NCI-H2171 (cell line): ENCODE measurements around the gene PCDHA12.
"Not testable (repeated sequence)": the region's sequence is repeated elsewhere in the genome, so short reads cannot be mapped to it uniquely, and the experiment has no call there.

ENCODE experiments used
- DNase-seq: peaks from one replicate; lab custom pipeline; 2025; lab: John Stamatoyannopoulos, UW

Gene PCDHA12

GRCh38 chr5:140875085-140876065 is at the start of gene PCDHA12:
PCDHA12 (plus strand) TSS chr5:140875308; CDS start chr5:140875473, 165 bp downstream.
- DNase-seq: no peak

GRCh38 chr5:140827704-140828361 is 47.3 kb upstream of the PCDHA12 start, which contains the start of gene PCDHA6:
PCDHA6 (plus strand) TSS chr5:140827960; CDS start chr5:140828092, 132 bp downstream.
- peak; percentile 31 for DNase-seq

DNA sequence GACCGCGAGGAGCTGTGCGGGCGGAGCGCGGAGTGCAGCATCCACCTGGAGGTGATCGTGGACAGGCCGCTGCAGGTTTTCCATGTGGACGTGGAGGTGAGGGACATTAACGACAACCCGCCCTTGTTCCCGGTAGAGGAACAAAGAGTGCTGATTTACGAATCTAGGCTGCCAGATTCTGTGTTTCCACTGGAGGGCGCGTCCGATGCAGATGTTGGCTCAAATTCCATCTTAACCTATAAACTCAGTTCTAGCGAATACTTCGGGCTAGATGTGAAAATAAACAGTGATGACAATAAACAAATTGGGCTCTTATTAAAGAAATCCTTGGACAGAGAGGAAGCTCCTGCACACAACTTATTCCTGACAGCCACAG is 46.8 kb upstream of the PCDHA12 start:
- peak; percentile 34 for DNase-seq

DNA sequence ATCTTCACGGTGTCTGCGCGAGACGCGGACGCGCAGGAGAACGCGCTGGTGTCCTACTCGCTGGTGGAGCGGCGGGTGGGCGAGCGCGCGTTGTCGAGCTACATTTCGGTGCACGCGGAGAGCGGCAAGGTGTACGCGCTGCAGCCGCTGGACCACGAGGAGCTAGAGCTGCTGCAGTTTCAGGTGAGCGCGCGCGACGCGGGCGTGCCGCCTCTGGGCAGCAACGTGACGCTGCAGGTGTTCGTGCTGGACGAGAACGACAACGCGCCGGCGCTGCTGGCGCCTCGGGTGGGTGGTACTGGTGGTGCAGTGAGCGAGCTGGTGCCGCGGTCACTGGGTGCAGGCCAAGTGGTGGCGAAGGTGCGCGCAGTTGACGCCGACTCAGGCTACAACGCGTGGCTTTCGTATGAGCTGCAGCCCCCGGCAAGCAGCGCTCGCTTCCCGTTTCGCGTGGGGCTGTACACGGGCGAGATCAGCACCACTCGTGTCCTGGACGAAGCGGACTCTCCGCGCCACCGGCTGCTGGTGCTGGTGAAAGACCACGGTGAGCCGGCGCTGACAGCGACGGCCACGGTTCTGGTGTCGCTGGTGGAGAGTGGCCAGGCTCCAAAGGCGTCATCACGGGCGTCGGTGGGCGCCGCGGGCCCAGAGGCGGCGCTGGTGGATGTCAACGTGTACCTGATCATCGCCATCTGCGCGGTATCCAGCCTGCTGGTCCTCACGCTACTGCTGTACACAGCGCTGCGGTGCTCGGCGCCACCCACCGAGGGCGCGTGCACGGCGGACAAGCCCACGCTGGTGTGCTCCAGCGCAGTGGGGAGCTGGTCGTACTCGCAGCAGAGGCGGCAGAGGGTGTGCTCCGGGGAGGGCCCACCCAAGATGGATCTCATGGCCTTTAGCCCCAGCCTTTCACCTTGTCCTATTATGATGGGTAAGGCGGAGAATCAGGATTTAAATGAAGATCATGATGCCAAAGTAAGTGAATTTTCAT is 45.3 kb upstream of the PCDHA12 start:
- DNase-seq: not testable (repeated sequence)

- DNase-seq: no peak
These were observed 41.1 kb upstream of the PCDHA12 start, which contains the start of gene PCDHA7 for GRCh38 chr5:140833993-140834392. PCDHA7 (plus strand) TSS chr5:140834269; CDS start chr5:140834384, 115 bp downstream.

GRCh38 chr5:140834439-140835008 is 40.6 kb upstream of the PCDHA12 start:
- not testable (repeated sequence) for DNase-seq

DNA sequence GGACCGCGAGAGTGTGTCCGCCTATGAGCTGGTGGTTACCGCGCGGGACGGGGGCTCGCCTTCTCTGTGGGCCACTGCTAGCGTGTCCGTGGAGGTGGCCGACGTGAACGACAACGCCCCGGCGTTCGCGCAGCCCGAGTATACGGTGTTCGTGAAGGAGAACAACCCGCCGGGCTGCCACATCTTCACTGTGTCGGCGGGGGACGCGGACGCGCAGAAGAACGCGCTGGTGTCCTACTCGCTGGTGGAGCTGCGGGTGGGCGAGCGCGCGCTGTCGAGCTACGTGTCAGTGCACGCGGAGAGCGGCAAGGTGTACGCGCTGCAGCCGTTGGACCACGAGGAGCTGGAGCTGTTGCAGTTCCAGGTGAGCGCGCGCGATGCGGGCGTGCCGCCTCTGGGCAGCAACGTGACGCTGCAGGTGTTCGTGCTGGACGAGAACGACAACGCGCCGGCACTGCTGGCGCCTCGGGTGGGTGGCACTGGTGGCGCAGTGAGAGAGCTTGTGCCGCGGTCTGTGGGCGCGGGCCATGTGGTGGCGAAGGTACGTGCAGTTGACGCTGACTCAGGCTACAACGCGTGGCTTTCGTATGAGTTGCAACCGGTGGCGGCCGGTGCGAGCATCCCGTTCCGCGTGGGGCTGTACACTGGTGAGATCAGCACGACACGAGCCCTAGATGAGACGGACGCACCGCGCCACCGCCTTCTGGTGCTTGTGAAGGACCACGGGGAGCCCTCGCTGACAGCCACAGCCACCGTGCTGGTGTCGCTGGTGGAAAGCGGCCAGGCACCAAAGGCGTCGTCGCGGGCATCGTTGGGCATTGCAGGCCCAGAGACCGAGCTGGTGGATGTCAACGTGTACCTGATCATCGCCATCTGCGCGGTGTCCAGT is 39.2 kb upstream of the PCDHA12 start:
- DNase-seq: no peak

DNA sequence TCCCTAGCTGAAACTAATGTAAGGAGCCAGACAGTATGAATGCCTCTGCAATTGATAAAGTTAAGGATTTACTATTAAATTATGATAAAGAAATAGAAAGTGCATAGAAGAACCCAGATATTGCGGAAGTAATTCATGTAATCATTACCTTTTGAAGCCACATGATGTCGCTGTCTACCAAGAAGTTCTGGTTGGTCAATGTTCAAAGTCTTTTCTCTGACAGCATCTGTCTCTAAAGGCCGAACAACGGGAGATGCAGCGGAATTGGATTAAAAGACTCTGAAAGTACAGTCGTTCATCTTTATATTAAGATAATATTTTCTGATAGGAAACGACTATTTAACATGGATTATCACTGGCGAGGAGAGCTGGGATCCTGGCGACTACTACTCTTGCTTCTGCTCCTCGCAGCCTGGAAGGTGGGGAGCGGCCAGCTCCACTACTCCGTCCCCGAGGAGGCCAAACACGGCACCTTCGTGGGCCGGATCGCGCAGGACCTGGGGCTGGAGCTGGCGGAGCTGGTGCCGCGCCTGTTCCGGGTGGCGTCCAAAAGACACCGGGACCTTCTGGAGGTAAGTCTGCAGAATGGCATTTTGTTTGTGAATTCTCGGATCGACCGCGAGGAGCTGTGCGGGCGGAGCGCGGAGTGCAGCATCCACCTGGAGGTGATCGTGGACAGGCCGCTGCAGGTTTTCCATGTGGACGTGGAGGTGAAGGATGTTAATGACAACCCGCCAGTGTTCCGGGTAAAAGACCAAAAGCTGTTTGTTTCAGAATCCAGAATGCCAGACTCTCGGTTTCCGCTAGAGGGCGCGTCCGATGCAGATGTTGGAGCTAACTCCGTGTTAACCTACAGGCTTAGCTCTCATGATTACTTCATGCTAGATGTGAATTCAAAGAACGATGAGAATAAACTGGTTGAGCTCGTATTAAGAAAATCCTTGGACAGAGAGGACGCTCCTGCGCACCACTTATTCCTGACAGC is 33.8 kb upstream of the PCDHA12 start, which contains the start of gene PCDHA8:
PCDHA8 (plus strand) TSS at position 210 of the 985 bp plus-strand sequence; CDS start at position 345, 135 bp downstream.
- no peak for DNase-seq

DNA sequence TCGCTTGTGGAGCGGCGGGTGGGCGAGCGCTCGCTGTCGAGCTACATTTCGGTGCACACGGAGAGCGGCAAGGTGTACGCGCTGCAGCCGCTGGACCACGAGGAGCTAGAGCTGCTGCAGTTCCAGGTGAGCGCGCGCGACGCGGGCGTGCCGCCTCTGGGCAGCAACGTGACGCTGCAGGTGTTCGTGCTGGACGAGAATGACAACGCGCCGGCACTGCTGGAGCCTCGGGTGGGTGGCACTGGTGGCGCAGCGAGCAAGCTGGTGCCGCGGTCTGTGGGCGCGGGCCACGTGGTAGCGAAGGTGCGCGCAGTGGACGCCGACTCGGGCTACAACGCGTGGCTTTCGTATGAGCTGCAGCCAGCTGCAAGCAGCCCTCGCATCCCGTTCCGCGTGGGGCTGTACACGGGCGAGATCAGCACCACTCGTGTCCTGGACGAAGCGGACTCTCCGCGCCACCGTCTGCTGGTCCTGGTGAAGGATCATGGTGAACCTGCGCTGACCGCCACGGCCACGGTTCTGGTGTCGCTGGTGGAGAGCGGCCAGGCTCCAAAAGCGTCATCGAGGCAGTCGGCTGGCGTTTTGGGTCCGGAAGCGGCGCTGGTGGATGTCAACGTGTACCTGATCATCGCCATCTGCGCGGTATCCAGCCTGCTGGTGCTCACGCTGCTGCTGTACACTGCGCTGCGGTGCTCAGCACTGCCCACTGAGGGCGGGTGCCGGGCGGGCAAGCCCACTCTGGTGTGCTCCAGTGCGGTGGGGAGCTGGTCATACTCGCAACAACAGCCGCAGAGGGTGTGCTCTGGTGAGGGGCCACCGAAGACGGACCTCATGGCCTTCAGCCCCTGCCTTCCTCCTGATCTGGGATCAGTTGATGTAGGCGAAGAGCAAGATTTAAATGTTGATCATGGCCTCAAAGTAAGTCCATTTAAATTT is 32.0 kb upstream of the PCDHA12 start:
- no peak for DNase-seq

- DNase-seq: not testable (repeated sequence)
These were observed 26.7 kb upstream of the PCDHA12 start, which contains the start of gene PCDHA9 for GRCh38 chr5:140848139-140849102. PCDHA9 (plus strand) TSS chr5:140848382; CDS start chr5:140848496, 114 bp downstream.

DNA sequence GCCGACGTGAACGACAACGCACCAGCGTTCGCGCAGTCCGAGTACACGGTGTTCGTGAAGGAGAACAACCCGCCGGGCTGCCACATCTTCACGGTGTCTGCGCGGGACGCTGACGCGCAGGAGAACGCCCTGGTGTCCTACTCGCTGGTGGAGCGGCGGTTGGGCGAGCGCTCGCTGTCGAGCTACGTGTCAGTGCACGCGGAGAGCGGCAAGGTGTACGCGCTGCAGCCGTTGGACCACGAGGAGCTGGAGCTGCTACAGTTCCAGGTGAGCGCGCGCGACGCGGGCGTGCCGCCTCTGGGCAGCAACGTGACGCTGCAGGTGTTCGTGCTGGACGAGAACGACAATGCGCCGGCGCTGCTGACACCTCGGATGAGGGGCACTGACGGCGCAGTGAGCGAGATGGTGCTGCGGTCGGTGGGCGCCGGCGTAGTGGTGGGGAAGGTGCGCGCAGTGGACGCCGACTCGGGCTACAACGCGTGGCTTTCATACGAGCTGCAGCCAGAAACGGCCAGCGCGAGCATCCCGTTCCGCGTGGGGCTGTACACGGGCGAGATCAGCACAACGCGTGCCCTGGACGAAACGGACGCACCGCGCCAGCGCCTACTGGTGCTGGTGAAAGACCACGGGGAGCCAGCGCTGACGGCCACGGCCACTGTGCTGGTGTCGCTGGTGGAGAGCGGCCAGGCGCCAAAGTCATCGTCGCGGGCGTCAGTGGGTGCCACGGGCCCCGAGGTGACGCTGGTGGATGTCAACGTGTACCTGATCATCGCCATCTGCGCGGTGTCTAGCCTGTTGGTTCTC is 25.1 kb upstream of the PCDHA12 start:
- not testable (repeated sequence) for DNase-seq

GRCh38 chr5:140855772-140856674 is 19.1 kb upstream of the PCDHA12 start, which contains the start of gene PCDHA10:
PCDHA10 (plus strand) TSS chr5:140855897; CDS start chr5:140856049, 152 bp downstream.
- no peak for DNase-seq

DNA sequence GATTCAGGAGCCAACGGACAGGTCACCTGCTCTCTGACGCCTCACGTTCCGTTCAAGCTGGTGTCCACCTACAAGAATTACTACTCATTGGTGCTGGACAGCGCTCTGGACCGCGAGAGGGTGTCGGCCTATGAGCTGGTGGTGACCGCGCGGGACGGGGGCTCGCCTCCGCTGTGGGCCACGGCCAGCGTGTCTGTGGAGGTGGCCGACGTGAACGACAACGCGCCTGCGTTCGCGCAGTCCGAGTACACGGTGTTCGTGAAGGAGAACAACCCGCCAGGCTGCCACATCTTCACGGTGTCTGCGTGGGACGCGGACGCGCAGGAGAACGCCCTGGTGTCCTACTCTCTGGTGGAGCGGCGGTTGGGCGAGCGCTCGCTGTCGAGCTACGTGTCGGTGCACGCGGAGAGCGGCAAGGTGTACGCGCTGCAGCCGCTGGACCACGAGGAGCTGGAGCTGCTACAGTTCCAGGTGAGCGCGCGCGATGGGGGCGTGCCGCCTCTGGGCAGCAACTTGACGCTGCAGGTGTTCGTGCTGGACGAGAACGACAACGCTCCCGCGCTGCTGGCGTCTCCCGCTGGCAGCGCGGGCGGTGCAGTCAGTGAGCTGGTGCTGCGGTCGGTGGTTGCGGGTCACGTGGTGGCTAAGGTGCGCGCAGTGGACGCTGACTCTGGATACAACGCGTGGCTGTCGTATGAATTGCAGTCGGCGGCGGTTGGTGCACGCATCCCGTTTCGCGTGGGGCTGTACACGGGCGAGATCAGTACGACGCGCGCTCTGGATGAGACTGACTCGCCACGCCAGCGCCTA is 17.7 kb upstream of the PCDHA12 start:
- DNase-seq: no peak

- no peak for DNase-seq
These were observed 17.2 kb upstream of the PCDHA12 start for GRCh38 chr5:140857987-140858240.
